IPS DF 19.7 (cell line): Measurements from ENCODE around the gene KLHL30.

Experiments used
- DNase-seq: peaks from one replicate; pipeline ENCODE4 v3.0.0-alpha.2; 2013; ENCODE audit warnings: low read depth, low spot score

Gene KLHL30

GRCh38 chr2:238130696-238131628 is 7.5 kb upstream of the KLHL30 start:
- no peak for DNase-seq

DNA sequence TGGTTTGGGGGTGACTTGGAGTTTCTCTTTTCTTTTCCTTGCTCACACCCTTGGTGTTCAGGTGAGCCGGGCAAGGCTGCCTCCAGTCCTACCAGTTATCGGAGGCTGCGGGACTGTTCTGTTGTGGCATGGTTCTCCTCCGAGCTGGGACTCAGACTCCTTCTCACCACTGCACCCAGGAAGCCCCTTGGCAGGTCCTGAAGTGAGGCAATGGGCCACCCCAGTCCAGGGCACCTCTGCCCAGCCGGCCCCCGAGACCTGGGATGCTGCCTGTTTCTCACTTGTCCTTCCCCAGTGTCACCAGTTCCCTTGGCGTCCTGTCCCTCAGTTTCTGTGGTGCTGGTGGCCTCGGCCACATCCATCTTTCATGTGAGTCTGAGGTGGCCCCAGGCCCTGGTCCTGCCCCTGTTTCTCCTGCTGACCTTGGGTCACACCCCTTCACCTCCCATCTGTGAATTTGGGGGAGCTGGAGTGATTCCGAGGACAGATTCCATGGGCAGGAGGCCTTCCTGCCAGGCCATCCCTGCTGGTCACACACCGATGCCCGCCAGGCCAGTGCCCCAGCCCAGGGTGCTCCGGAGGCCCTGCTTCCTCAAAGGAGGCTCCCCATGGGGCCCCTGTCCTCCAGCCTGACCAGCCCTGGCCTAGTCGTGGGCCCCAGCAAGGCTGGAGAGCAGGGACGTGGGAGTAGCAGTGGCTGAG is 6.6 kb upstream of the KLHL30 start:
- DNase-seq = no peak

- no peak for DNase-seq
These were observed 5.7 kb upstream of the KLHL30 start for GRCh38 chr2:238132463-238133450.

DNA sequence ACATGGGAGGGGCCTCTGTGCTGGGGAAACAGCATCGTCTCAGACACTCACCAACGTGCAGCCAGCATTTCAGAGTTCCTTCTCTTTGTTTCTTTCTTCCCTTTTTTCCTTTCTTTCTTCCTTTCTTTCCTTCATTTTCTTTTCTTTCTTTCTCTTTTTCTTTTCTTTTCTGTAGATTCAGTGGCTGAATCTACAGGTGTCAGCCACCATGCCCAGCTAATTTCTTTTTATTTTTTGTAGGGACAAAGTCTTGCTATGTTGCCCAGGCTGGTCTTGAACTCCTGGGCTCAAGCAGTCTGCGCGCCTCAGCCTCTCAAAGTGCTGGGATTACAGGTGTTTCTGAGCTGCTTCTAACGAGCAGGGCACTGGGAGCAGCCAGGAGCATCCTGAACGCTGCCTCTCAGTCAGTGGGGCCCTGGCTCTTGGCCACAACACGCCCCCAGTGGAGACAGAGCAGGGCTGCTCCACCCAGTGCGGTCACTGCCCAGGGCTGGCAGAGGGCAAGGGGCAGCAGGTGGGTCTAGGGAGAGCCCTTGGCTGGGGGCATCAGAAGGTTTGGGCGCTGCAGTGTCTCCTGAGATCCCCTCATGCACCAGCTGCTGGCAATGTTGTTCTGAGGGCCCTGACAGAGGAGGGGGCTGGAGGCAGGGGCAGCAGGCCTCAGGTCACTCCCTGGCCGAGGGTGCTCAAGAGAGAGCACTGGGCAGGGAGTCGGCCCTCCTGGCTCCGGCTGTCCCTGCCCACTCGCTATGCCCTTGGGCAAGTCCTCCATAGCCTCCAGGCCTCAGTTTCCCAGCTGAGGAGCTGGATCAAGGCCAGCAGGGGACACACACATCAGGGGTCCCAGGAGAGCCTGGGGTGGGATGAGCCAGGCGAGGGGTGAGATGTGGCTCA is 4.7 kb upstream of the KLHL30 start:
- no peak for DNase-seq

GRCh38 chr2:238134393-238134785 is 4.1 kb upstream of the KLHL30 start:
- DNase-seq = no peak

- DNase-seq = no peak
These were observed 2.8 kb upstream of the KLHL30 start for GRCh38 chr2:238135601-238136150.

- no peak for DNase-seq
These were observed 1.5 kb upstream of the KLHL30 start for GRCh38 chr2:238136820-238137537.

DNA sequence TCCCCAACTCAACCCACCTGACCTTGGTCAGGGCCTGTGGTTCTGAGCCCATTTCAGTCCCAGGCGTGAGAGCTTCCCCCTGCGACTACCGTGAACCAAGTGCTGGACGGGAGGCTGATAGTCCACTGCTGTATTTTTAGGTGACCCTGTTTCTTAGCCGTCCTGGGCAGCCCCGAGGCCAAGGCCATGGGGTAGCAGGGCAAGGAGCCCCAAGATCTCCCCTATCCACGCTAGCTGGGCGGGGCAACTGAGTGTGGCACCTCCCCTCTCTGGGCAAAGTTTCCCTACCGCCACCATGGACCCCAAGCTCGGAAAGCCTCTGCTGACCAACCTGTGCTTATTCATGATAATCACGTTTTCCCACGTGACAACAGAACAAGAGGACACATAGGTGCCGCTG is 583 bp upstream of the KLHL30 start:
- DNase-seq = no peak

DNA sequence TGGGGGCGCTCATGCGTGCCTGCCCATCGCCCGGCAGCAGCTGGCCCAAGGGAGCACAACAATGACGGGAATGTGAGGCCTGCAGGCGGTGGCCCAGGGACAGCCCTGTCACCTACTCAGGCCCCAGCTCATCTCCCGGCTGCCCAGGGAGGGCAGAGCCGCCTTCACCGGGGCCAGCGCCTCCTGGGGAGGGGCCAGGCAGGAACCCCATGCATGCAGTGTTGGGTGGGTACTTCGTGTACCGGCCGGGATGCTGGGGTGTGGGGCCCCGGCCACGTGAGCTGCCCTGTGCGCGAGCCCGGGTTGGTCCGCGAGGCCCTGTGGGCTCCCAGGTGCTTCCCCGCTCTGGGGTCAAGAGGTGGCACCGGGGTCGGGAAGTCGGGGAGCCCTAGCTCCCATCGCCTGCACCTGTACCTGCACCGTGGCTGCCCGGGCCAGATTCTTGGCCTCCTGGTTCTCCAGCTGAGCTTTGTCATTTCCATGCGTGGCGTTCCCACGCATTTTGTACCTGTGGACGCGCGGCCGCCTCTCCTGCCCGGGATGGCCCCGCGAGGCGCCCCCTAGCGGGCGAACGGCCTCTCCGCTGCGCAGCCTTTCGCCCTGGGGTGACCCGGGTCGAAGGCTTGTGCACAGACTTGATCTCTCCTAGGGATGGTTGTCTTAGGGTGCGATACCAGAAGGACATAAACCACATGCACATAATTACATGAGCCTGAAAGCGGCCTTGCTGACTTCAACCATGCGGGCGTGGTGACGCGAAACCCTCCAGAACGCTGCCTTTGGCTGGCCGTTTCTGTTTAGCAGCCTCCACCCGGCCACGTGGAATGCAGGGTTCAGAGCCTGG is 950 bp downstream of the KLHL30 start:
- DNase-seq = no peak

GRCh38 chr2:238140040-238140439 is 1.6 kb downstream of the KLHL30 start:
- DNase-seq = no peak

- no peak for DNase-seq
These were observed 2.5 kb downstream of the KLHL30 start for GRCh38 chr2:238140721-238141540.

GRCh38 chr2:238141541-238142318 is 3.3 kb downstream of the KLHL30 start:
- no peak for DNase-seq

GRCh38 chr2:238142382-238143205 is 4.1 kb downstream of the KLHL30 start:
- no peak for DNase-seq

DNA sequence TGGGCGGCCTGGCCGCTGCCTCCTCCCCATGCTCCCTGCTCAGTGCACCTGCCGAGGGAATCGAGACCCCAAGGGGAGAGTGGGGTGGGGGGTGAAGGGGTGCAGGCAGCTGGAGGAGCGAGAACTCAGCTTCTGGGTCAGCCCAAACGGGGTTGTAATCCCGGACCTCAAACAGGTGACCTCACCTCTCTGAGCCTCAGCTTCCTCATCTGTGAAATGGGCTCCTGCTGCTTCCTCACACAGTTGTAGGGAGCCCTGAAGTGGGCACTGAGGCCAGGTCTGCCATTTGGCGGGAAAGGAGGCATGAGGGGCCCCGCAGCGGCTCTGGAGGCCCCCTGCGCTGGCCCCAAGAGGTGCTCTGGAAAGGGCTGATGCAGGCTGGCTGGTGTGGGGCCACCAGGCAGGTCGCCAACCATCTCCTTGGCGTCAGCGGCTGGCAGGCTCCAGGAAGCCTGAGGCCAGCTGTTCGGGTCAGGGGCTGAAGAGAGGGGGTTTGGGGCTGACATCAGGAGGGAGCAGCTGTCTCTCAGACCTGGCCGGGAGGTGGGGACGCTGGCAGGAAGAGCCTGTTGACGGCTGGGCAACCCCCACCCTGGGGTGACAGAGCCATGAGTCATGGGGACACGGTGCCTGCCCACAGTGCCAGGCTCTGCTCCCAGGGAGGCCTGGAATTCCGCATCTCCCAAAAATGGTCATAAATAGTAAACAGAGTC is 4.9 kb downstream of the KLHL30 start:
- no peak for DNase-seq

DNA sequence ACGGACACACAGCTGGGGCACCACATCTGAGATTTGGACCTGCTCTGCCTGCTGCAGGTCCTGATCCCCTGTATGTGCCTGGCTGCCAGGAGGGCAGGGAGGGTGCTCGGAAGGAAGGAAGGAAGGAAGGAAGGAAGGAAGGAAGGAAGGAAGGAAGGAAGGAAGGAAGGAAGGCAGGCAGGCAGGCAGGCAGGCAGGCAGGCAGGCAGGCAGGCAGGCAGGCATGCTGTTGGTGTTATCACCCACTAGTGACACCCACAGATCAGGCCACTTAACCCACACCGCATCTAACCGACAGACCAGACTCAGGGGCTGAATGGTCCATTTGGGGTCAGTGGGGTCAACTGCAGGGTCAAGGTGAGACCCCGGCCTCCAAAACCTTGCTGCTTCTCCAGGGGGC is 5.8 kb downstream of the KLHL30 start:
- DNase-seq = no peak

- DNase-seq = no peak
These were observed 6.6 kb downstream of the KLHL30 start for GRCh38 chr2:238145046-238145445.
